ENCODE measurements around the gene RHOB.

The RHOB gene

GRCh38 chr2:20418519-20418918 lies 28.4 kb upstream of the RHOB start:
- H3K9me3 ChIP-seq (ENCODE audit: control insufficient read depth, low read length), result no peaks in the 10 kb centered on the region
- no peak for TF ChIP-seq CTCF (IDR thresholded peaks at IDR 0.05)
- no peak overlapping the region for H3K4me2 ChIP-seq (ENCODE audit: low read length)
- H3K9ac ChIP-seq, result no peak overlapping the region
- H3K4me1 ChIP-seq, result no peaks in the 10 kb centered on the region
- H3K27me3 ChIP-seq (ENCODE audit: control insufficient read depth, insufficient read depth, low read length), result no peaks in the 10 kb centered on the region
- no peak overlapping the region for H3K27ac ChIP-seq
- no peak overlapping the region for H2AFZ ChIP-seq
- no peak overlapping the region for H3K4me3 ChIP-seq (ENCODE audit: low read depth, low read length)
- H3K79me2 ChIP-seq, result no peaks in the 10 kb centered on the region
- no peaks in the 10 kb centered on the region for H3K36me3 ChIP-seq (ENCODE audit: control insufficient read depth, insufficient read depth, low read length)

GRCh38 chr2:20419007-20419576 lies 27.8 kb upstream of the RHOB start:
- no peak overlapping the region for H3K27ac ChIP-seq
- H3K9me3 ChIP-seq (ENCODE audit: control insufficient read depth, low read length), result no peaks in the 10 kb centered on the region
- H3K36me3 ChIP-seq (ENCODE audit: control insufficient read depth, insufficient read depth, low read length), result no peaks in the 10 kb centered on the region
- no peak overlapping the region for H3K4me2 ChIP-seq (ENCODE audit: low read length)
- no peaks in the 10 kb centered on the region for H3K79me2 ChIP-seq
- H3K4me3 ChIP-seq (ENCODE audit: low read depth, low read length), result no peak overlapping the region
- H3K27me3 ChIP-seq (ENCODE audit: control insufficient read depth, insufficient read depth, low read length), result no peaks in the 10 kb centered on the region
- no peak overlapping the region for H2AFZ ChIP-seq
- no peaks in the 10 kb centered on the region for H3K4me1 ChIP-seq
- TF ChIP-seq CTCF (IDR thresholded peaks at IDR 0.05), result no peak
- no peak overlapping the region for H3K9ac ChIP-seq

- Histone ChIP-seq H3K9ac (no peak overlapping the region), H3K79me2 (no peaks in the 10 kb centered on the region), H3K4me2 (ENCODE audit: low read length) (no peak overlapping the region), H3K27me3 (ENCODE audit: control insufficient read depth, insufficient read depth, low read length) (no peaks in the 10 kb centered on the region), H3K27ac (no peak overlapping the region), H3K9me3 (ENCODE audit: control insufficient read depth, low read length) (no peaks in the 10 kb centered on the region), H3K4me3 (ENCODE audit: low read depth, low read length) (no peak overlapping the region), H3K36me3 (ENCODE audit: control insufficient read depth, insufficient read depth, low read length) (no peaks in the 10 kb centered on the region), H2AFZ (no peak overlapping the region), H3K4me1 (no peaks in the 10 kb centered on the region)
- no peak for TF ChIP-seq CTCF (IDR thresholded peaks at IDR 0.05)
Observed at GRCh38 chr2:20419752-20420151, 27.1 kb upstream of the RHOB start.

GRCh38 chr2:20421336-20421987 lies 25.4 kb upstream of the RHOB start:
- Histone ChIP-seq H2AFZ (no peak overlapping the region), H3K4me1 (no peaks in the 10 kb centered on the region), H3K4me3 (ENCODE audit: low read depth, low read length) (no peak overlapping the region), H3K79me2 (no peaks in the 10 kb centered on the region), H3K36me3 (ENCODE audit: control insufficient read depth, insufficient read depth, low read length) (no peaks in the 10 kb centered on the region), H3K4me2 (ENCODE audit: low read length) (no peak overlapping the region), H3K27ac (no peak overlapping the region), H3K9me3 (ENCODE audit: control insufficient read depth, low read length) (no peaks in the 10 kb centered on the region), H3K27me3 (ENCODE audit: control insufficient read depth, insufficient read depth, low read length) (no peaks in the 10 kb centered on the region), H3K9ac (no peak overlapping the region)
- TF ChIP-seq CTCF (IDR thresholded peaks at IDR 0.05), result no peak

- Histone ChIP-seq H3K9ac (no peak overlapping the region), H3K4me3 (ENCODE audit: low read depth, low read length) (no peak overlapping the region), H3K79me2 (no peaks in the 10 kb centered on the region), H2AFZ (no peak overlapping the region), H3K36me3 (ENCODE audit: control insufficient read depth, insufficient read depth, low read length) (no peaks in the 10 kb centered on the region), H3K9me3 (ENCODE audit: control insufficient read depth, low read length) (no peaks in the 10 kb centered on the region), H3K4me2 (ENCODE audit: low read length) (no peak overlapping the region), H3K27me3 (ENCODE audit: control insufficient read depth, insufficient read depth, low read length) (no peaks in the 10 kb centered on the region), H3K4me1 (no peaks in the 10 kb centered on the region), H3K27ac (no peak overlapping the region)
- no peak for TF ChIP-seq CTCF (IDR thresholded peaks at IDR 0.05)
Observed at GRCh38 chr2:20421988-20422370, 24.9 kb upstream of the RHOB start.

Data from parathyroid adenoma (tissue), 2 donors.